Measurements from ENCODE around the gene IFI35. TPM values are rescaled to one million over a fixed set of nuclear protein-coding genes. Genes with fewer than 3 reads are reported as not detected.
"Not testable (repeated sequence)": the region's sequence is repeated elsewhere in the genome, so short reads cannot be mapped to it uniquely, and the experiment has no call there.

The IFI35 gene
- total and polyA plus RNA-seq, 4 donors, result 24.8 to 45.2 (median 34.7) TPM

- no peak for DNase-seq
- Histone ChIP-seq H3K36me3 (ENCODE audit: control insufficient read depth in 1 of 2, insufficient read depth in 2 of 2, low read length in 1 of 2) (peaks cover 0 to 11% of the 10 kb centered on the region in 2 donors), H3K4me3 (ENCODE audit: low read length in 2 of 2) (no peak overlapping the region), H3K27me3 (ENCODE audit: control insufficient read depth in 1 of 2, insufficient read depth in 2 of 2, low read length in 1 of 2) (no peaks in the 10 kb centered on the region), H3K9me3 (ENCODE audit: control insufficient read depth, low read length) (no peaks in the 10 kb centered on the region), H3K27ac (ENCODE audit: low read depth in 1 of 2, low read length in 2 of 2) (no peak overlapping the region), H3K4me1 (ENCODE audit: control insufficient read depth in 1 of 2, insufficient read depth in 2 of 2, low read length in 2 of 2) (no peaks in the 10 kb centered on the region)
- 83 to 87% methylated on average over 5 of the region's 5 CpGs for WGBS, 2 donors
- intact Hi-C loops (cut with DNase I), result loop anchor here in 1 of 2 donors (10.0 kb wide), 1 partner anchor 148 kb away; the partner anchor contains the start of gene AOC2
- no peak for ATAC-seq (ENCODE audit: low FRiP score)
These were observed 13.7 kb upstream of the IFI35 start for GRCh38 chr17:42992872-42993271.

GRCh38 chr17:42993913-42994312 is 12.7 kb upstream of the IFI35 start:
- not testable (repeated sequence) for H3K4me1 ChIP-seq (ENCODE audit: control insufficient read depth in 1 of 2, insufficient read depth in 2 of 2, low read length in 2 of 2); H3K9me3 ChIP-seq (ENCODE audit: control insufficient read depth, low read length); H3K27ac ChIP-seq (ENCODE audit: low read depth in 1 of 2, low read length in 2 of 2); H3K27me3 ChIP-seq (ENCODE audit: control insufficient read depth in 1 of 2, insufficient read depth in 2 of 2, low read length in 1 of 2); ATAC-seq (ENCODE audit: low FRiP score); H3K4me3 ChIP-seq (ENCODE audit: low read length in 2 of 2)
- H3K36me3 ChIP-seq (ENCODE audit: control insufficient read depth in 1 of 2, insufficient read depth in 2 of 2, low read length in 1 of 2), result peaks cover 0 to 11% of the 10 kb centered on the region in 2 donors
- intact Hi-C loops (cut with DNase I), result loop anchor here in 1 of 2 donors (10.0 kb wide), 1 partner anchor 149 kb away; the partner anchor contains the start of gene AOC2
- WGBS, 2 donors, result 80 to 83% methylated on average over 10 of the region's 10 CpGs
- peak in 1 of 2 donors; percentile 31 for DNase-seq

GRCh38 chr17:42997390-42997983 is 9.1 kb upstream of the IFI35 start:
- Histone ChIP-seq H3K27ac (ENCODE audit: low read depth in 1 of 2, low read length in 2 of 2) (peak overlapping the region in 1 of 2 donors; percentile 52), H3K4me1 (ENCODE audit: control insufficient read depth in 1 of 2, insufficient read depth in 2 of 2, low read length in 2 of 2) (no peaks in the 10 kb centered on the region), H3K27me3 (ENCODE audit: control insufficient read depth in 1 of 2, insufficient read depth in 2 of 2, low read length in 1 of 2) (no peaks in the 10 kb centered on the region), H3K4me3 (ENCODE audit: low read length in 2 of 2) (no peak overlapping the region), H3K36me3 (ENCODE audit: control insufficient read depth in 1 of 2, insufficient read depth in 2 of 2, low read length in 1 of 2) (peaks cover 0 to 3% of the 10 kb centered on the region in 2 donors), H3K9me3 (ENCODE audit: control insufficient read depth, low read length) (no peaks in the 10 kb centered on the region)
- intact Hi-C loops (cut with DNase I), result loop anchor here (2.0 to 10.0 kb wide), 2 partner anchors 153 to 155 kb away; partner anchors contain the start of gene AOC2 (in 1 of the 2)
- ATAC-seq (ENCODE audit: low FRiP score) (no peak), DNase-seq (peak in 1 of 2 donors; percentile 17)
- WGBS, 2 donors, result 15 to 18% methylated on average over 5 of the region's 5 CpGs

- ATAC-seq (ENCODE audit: low FRiP score), result peak; percentile 98
- H3K27me3 ChIP-seq (ENCODE audit: control insufficient read depth in 1 of 2, insufficient read depth in 2 of 2, low read length in 1 of 2), result no peaks in the 10 kb centered on the region
- peak within 1 kb of the TSS; percentile 46 to 75 for H3K4me3 ChIP-seq (ENCODE audit: low read length in 2 of 2)
- WGBS, 2 donors, result 0% methylated on average over 49 of the region's 49 CpGs
- H3K4me1 ChIP-seq (ENCODE audit: control insufficient read depth in 1 of 2, insufficient read depth in 2 of 2, low read length in 2 of 2), result no peaks in the 10 kb centered on the region
- DNase-seq, result peak; percentile 98 to 99
- peak within 1 kb of the TSS; percentile 45 to 83 for H3K27ac ChIP-seq (ENCODE audit: low read depth in 1 of 2, low read length in 2 of 2)
- intact Hi-C loops (cut with DNase I), result loop anchor here (2.0 to 10.0 kb wide), 2 partner anchors 153 to 155 kb away; partner anchors contain the start of gene AOC2 (in 1 of the 2)
- H3K36me3 ChIP-seq (ENCODE audit: control insufficient read depth in 1 of 2, insufficient read depth in 2 of 2, low read length in 1 of 2), result peaks cover 0 to 5% of the 10 kb centered on the region in 2 donors
- no peaks in the 10 kb centered on the region for H3K9me3 ChIP-seq (ENCODE audit: control insufficient read depth, low read length)
These were observed 8.3 kb upstream of the IFI35 start, which contains the start of gene RPL27 for GRCh38 chr17:42997984-42998938. TSS of gene RPL27 (plus strand) at chr17:42998419. CDS start at chr17:42998751, 332 bp downstream.

GRCh38 chr17:42999003-42999525 is 7.5 kb upstream of the IFI35 start:
- ATAC-seq (ENCODE audit: low FRiP score) (no peak), DNase-seq (peak; percentile 43 to 58)
- Histone ChIP-seq H3K27me3 (ENCODE audit: control insufficient read depth in 1 of 2, insufficient read depth in 2 of 2, low read length in 1 of 2) (no peaks in the 10 kb centered on the region), H3K36me3 (ENCODE audit: control insufficient read depth in 1 of 2, insufficient read depth in 2 of 2, low read length in 1 of 2) (peaks cover 0 to 5% of the 10 kb centered on the region in 2 donors), H3K27ac (ENCODE audit: low read depth in 1 of 2, low read length in 2 of 2) (peak overlapping the region in 1 of 2 donors; percentile 83), H3K4me3 (ENCODE audit: low read length in 2 of 2) (peak overlapping the region; percentile 46 to 75), H3K9me3 (ENCODE audit: control insufficient read depth, low read length) (no peaks in the 10 kb centered on the region), H3K4me1 (ENCODE audit: control insufficient read depth in 1 of 2, insufficient read depth in 2 of 2, low read length in 2 of 2) (no peaks in the 10 kb centered on the region)
- intact Hi-C loops (cut with DNase I), result loop anchor here in 1 of 2 donors (10.0 kb wide), 1 partner anchor 154 kb away; the partner anchor contains the start of gene AOC2
- 14 to 16% methylated on average over 10 of the region's 10 CpGs for whole genome bisulfite sequencing, 2 donors

- H3K36me3 ChIP-seq (ENCODE audit: control insufficient read depth in 1 of 2, insufficient read depth in 2 of 2, low read length in 1 of 2); H3K4me1 ChIP-seq (ENCODE audit: control insufficient read depth in 1 of 2, insufficient read depth in 2 of 2, low read length in 2 of 2); H3K27ac ChIP-seq (ENCODE audit: low read depth in 1 of 2, low read length in 2 of 2); intact Hi-C loops (cut with DNase I); ATAC-seq (ENCODE audit: low FRiP score); H3K4me3 ChIP-seq (ENCODE audit: low read length in 2 of 2); H3K27me3 ChIP-seq (ENCODE audit: control insufficient read depth in 1 of 2, insufficient read depth in 2 of 2, low read length in 1 of 2); H3K9me3 ChIP-seq (ENCODE audit: control insufficient read depth, low read length): not testable (repeated sequence)
- DNase-seq, result peak; percentile 35 to 61
- 92 to 94% methylated on average over 13 of the region's 13 CpGs for WGBS, 2 donors
These were observed 5.7 kb upstream of the IFI35 start for GRCh38 chr17:43000894-43001293.

GRCh38 chr17:43003542-43004172 is 2.9 kb upstream of the IFI35 start:
- Histone ChIP-seq H3K27ac (ENCODE audit: low read depth in 1 of 2, low read length in 2 of 2) (no peak overlapping the region), H3K4me1 (ENCODE audit: control insufficient read depth in 1 of 2, insufficient read depth in 2 of 2, low read length in 2 of 2) (no peaks in the 10 kb centered on the region), H3K36me3 (ENCODE audit: control insufficient read depth in 1 of 2, insufficient read depth in 2 of 2, low read length in 1 of 2) (peaks cover 0 to 5% of the 10 kb centered on the region in 2 donors), H3K27me3 (ENCODE audit: control insufficient read depth in 1 of 2, insufficient read depth in 2 of 2, low read length in 1 of 2) (no peaks in the 10 kb centered on the region), H3K9me3 (ENCODE audit: control insufficient read depth, low read length) (no peaks in the 10 kb centered on the region), H3K4me3 (ENCODE audit: low read length in 2 of 2) (no peak overlapping the region)
- intact Hi-C loops (cut with DNase I), result no loop called here
- WGBS, 2 donors, result 72 to 77% methylated on average over 5 of the region's 5 CpGs
- ATAC-seq (ENCODE audit: low FRiP score) (no peak), DNase-seq (peak; percentile 74 to 87)

Data from aorta (tissue), 5 donors.